H1 (cell line): Measurements from ENCODE around the gene SPARCL1. TPM values are rescaled to one million over a fixed set of nuclear protein-coding genes. Genes with fewer than 3 reads are reported as not detected.

ENCODE experiments used
- CTCF ChIA-PET: fragments of 300-600 bp; sonication (Branson Sonifier 250); formaldehyde crosslinking; loops from one replicate; lab custom pipeline; 2021; ENCODE audit not compliant: partially characterized antibody; lab: Charles Lee
- POLR2A ChIA-PET: fragments of 300-600 bp; sonication (Branson Sonifier 250); formaldehyde crosslinking; loops from one replicate; lab custom pipeline; 2021; ENCODE audit warnings: inconsistent platforms; ENCODE audit not compliant: partially characterized antibody; lab: Charles Lee
- DNase-seq, 2 experiments: peaks; one replicate each; pipeline versions ENCODE4 v3.0.0 to v3.0.0-alpha.2; 2010 to 2022; ENCODE audit warnings: low spot score in 2 of 2, low read depth in 1 of 2, mixed read lengths in 1 of 2
- FAIRE-seq: peaks from 2 replicates; lab custom pipeline; 2011; peaks lifted over from hg19 to GRCh38; lab: Jason Lieb, UNC
- H2AFZ ChIP-seq: 2 replicates; pipeline ENCODE4 v1.8.1; 2012; ENCODE audit warnings: low read length, inconsistent platforms
- H2AK5ac ChIP-seq: 2 replicates; pipeline ENCODE4 v1.6.1; 2013; ENCODE audit warnings: low read depth, low read length
- H2BK120ac ChIP-seq: replicated peaks from 2 replicates; pipeline ENCODE3; 2013; ENCODE audit warnings: low read depth, low read length, inconsistent platforms
- H2BK12ac ChIP-seq: 2 replicates; pipeline ENCODE4 v1.6.1; 2013; ENCODE audit warnings: low read depth, low read length
- H2BK15ac ChIP-seq: 2 replicates; pipeline ENCODE4 v1.6.1; 2013; ENCODE audit warnings: low read length
- H2BK20ac ChIP-seq: 2 replicates; pipeline ENCODE4 v1.6.1; 2013; ENCODE audit warnings: low read length
- H2BK5ac ChIP-seq: 2 replicates; pipeline ENCODE4 v1.6.1; 2013; ENCODE audit warnings: low read depth, low read length
- H3K14ac ChIP-seq: 2 replicates; pipeline ENCODE4 v1.6.1; 2013; ENCODE audit warnings: inconsistent platforms; ENCODE audit not compliant: insufficient read length
- H3K18ac ChIP-seq: 2 replicates; pipeline ENCODE4 v1.6.1; 2013; ENCODE audit warnings: low read length; ENCODE audit errors: extremely low read depth
- H3K23ac ChIP-seq: 2 replicates; pipeline ENCODE4 v1.6.1; 2013; ENCODE audit warnings: inconsistent platforms; ENCODE audit not compliant: insufficient read length
- H3K23me2 ChIP-seq: 2 replicates; pipeline ENCODE4 v1.6.1; 2013; ENCODE audit warnings: low read depth, low read length
- H3K27ac ChIP-seq: 2 replicates; pipeline ENCODE4 v1.6.1; 2011; ENCODE audit warnings: low read depth, low read length, inconsistent platforms
- H3K27me3 ChIP-seq, 4 experiments: replicated peaks in 1 of 4; 1 replicate in 1 of 4; 2 replicates in 3 of 4; pipeline versions ENCODE4 v1.6.1 to v1.8.1; 2011 to 2013; ENCODE audit warnings: low read length in 3 of 4, mild to moderate bottlenecking in 3 of 4, inconsistent platforms in 2 of 4, mixed read lengths in 2 of 4, moderate library complexity in 1 of 4; ENCODE audit not compliant: control insufficient read depth in 3 of 4, insufficient read depth in 3 of 4; ENCODE audit errors: extremely low read depth in 1 of 4
- H3K36me3 ChIP-seq, 4 experiments: 2 replicates each; pipeline versions ENCODE4 v1.6.1 to v1.8.1; 2011 to 2013; ENCODE audit warnings: mild to moderate bottlenecking in 4 of 4, low read length in 3 of 4, moderate library complexity in 2 of 4, control low read depth in 1 of 4, inconsistent platforms in 1 of 4; ENCODE audit not compliant: insufficient read depth in 4 of 4, control insufficient read depth in 2 of 4
- H3K4ac ChIP-seq: replicated peaks from 2 replicates; pipeline ENCODE3; 2013; ENCODE audit warnings: low read length, low read depth, mixed read lengths, inconsistent platforms; ENCODE audit not compliant: insufficient read length
- H3K4me1 ChIP-seq, 4 experiments: replicated peaks in 1 of 4; 1 replicate in 1 of 4; 2 replicates in 3 of 4; pipeline versions ENCODE4 v1.6.1 to v1.8.1; 2011 to 2013; ENCODE audit warnings: low read length in 3 of 4, inconsistent platforms in 2 of 4, mixed read lengths in 1 of 4; ENCODE audit not compliant: insufficient read depth in 4 of 4, control insufficient read depth in 3 of 4
- H3K4me2 ChIP-seq, 2 experiments: 2 replicates each; pipeline versions ENCODE4 v1.6.1 to v1.8.1; 2011 to 2013; ENCODE audit warnings: low read depth in 2 of 2, low read length in 2 of 2, control low read depth in 1 of 2, inconsistent platforms in 1 of 2, mild to moderate bottlenecking in 1 of 2; ENCODE audit not compliant: insufficient read depth in 1 of 2
- H3K4me3 ChIP-seq, 4 experiments: fragments of 200-600, 300-600 bp in 1 of 4; sonication (generic), shearing (Covaris generic), sonication (Bioruptor Twin) in 1 of 4; 2 replicates each; pipeline versions ENCODE4 v1.5.1 to v1.8.1; 2011 to 2016; ENCODE audit warnings: low read length in 4 of 4, low read depth in 3 of 4, control low read depth in 2 of 4, inconsistent platforms in 2 of 4, mild to moderate bottlenecking in 2 of 4, mixed read lengths in 1 of 4, moderate library complexity in 1 of 4; ENCODE audit not compliant: insufficient read depth in 2 of 4; ENCODE audit errors: extremely low read depth in 1 of 4
- H3K56ac ChIP-seq: replicated peaks from 2 replicates; pipeline ENCODE3; 2013; ENCODE audit warnings: low read depth, mild to moderate bottlenecking, mixed read lengths, low read length, inconsistent platforms; ENCODE audit not compliant: insufficient read length
- H3K79me1 ChIP-seq: 2 replicates; pipeline ENCODE4 v1.6.1; 2013; ENCODE audit warnings: low read depth, low read length, control low read depth
- H3K79me2 ChIP-seq, 2 experiments: 2 replicates each; pipeline versions ENCODE4 v1.6.1 to v1.8.1; 2012 to 2013; ENCODE audit warnings: low read length in 2 of 2, mild to moderate bottlenecking in 2 of 2, inconsistent platforms in 1 of 2; ENCODE audit not compliant: insufficient read depth in 2 of 2, control insufficient read depth in 1 of 2
- H3K9ac ChIP-seq, 4 experiments: replicated peaks in 1 of 4; 1 replicate in 1 of 4; 2 replicates in 3 of 4; pipeline versions ENCODE4 v1.6.1 to v1.8.1; 2011 to 2013; ENCODE audit warnings: low read depth in 3 of 4, low read length in 3 of 4, control low read depth in 2 of 4, mild to moderate bottlenecking in 2 of 4, moderate library complexity in 2 of 4, inconsistent platforms in 1 of 4; ENCODE audit errors: extremely low read depth in 1 of 4
- H3K9me3 ChIP-seq, 2 experiments: 2 replicates each; pipeline versions ENCODE4 v1.6.1 to v1.8.1; 2012 to 2013; ENCODE audit warnings: mild to moderate bottlenecking in 2 of 2, moderate library complexity in 2 of 2, control low read depth in 1 of 2, inconsistent platforms in 1 of 2, low read depth in 1 of 2, low read length in 1 of 2, mixed read lengths in 1 of 2; ENCODE audit not compliant: insufficient read depth in 2 of 2
- H4K20me1 ChIP-seq, 2 experiments: replicated peaks in 1 of 2; 2 replicates each; pipeline versions ENCODE3 to v1.8.1; 2011 to 2013; ENCODE audit warnings: inconsistent platforms in 2 of 2, low read length in 2 of 2, mild to moderate bottlenecking in 1 of 2; ENCODE audit not compliant: insufficient read depth in 2 of 2, control insufficient read depth in 1 of 2
- H4K5ac ChIP-seq: 2 replicates; pipeline ENCODE4 v1.6.1; 2013; ENCODE audit warnings: low read length, low read depth, mixed read lengths, inconsistent platforms; ENCODE audit not compliant: insufficient read length
- H4K8ac ChIP-seq: 2 replicates; pipeline ENCODE4 v1.8.0; 2013; ENCODE audit warnings: mild to moderate bottlenecking, moderate library complexity, low read length, inconsistent platforms; ENCODE audit not compliant: insufficient read depth; ENCODE audit errors: extremely low read depth
- H4K91ac ChIP-seq: replicated peaks from 2 replicates; pipeline ENCODE3; 2013; ENCODE audit warnings: low read length, mixed read lengths, inconsistent platforms; ENCODE audit not compliant: insufficient read length
- CEBPB ChIP-seq: IDR thresholded peaks from 2 replicates; pipeline ENCODE4 v1.6.1; 2012; ENCODE audit warnings: low read depth, low read length
- HDAC2 ChIP-seq, 2 experiments: fragments of 300-600 bp in 1 of 2; sonication (generic) in 1 of 2; IDR thresholded peaks; 2 replicates each; pipeline ENCODE4 v1.6.1; 2011 to 2012; ENCODE audit warnings: low read depth in 2 of 2, low read length in 2 of 2, mild to moderate bottlenecking in 2 of 2, moderate library complexity in 2 of 2, borderline replicate concordance in 1 of 2, inconsistent platforms in 1 of 2
- SP4 ChIP-seq: IDR thresholded peaks from 2 replicates; pipeline ENCODE4 v1.6.1; 2012; ENCODE audit warnings: low read length, inconsistent platforms
- SRF ChIP-seq: IDR thresholded peaks from 2 replicates; pipeline ENCODE4 v1.6.1; 2011; ENCODE audit warnings: mild to moderate bottlenecking, low read depth, low read length, moderate library complexity
- WGBS, 2 experiments: shearing (Covaris generic) in 1 of 2; methylation state at CpG; one replicate each; pipeline versions ENCODE4 v1.1.6 to v1.1.7; 2013 to 2015; ENCODE audit warnings: low lambda C conversion rate in 2 of 2, mixed read lengths in 2 of 2, inconsistent platforms in 1 of 2, low coverage in 1 of 2, missing lambda C conversion rate in 1 of 2; ENCODE audit not compliant: insufficient replicate concordance in 2 of 2, insufficient coverage in 1 of 2, insufficient read length in 1 of 2; ENCODE audit errors: extremely low coverage in 1 of 2, missing lambda C conversion rate in 1 of 2; 5-methylcytosine and 5-hydroxymethylcytosine counted together
- polyA plus RNA-seq, 7 experiments: library from polyadenylated mRNA; depleted of rRNA in 3 of 7; stranded (reverse) in 5 of 7; unstranded in 2 of 7; fragments of >200 nt in 5 of 7; fragments of 200-250 nt in 2 of 7; gene quantifications; 1 replicate in 5 of 7; 2 replicates in 1 of 7; 4 replicates in 1 of 7; pipeline versions ENCODE4 v1.2.1 to v1.2.3, GENCODE V29; 2011 to 2013; ENCODE audit warnings: missing spikeins in 2 of 7, mixed read lengths in 2 of 7
- total RNA-seq: library from RNA; stranded (reverse); fragmentation: NEBNext Ultra II Directional; extraction: Animal tissue kit (Norgen Biotek cat#: 25700); gene quantifications from 2 replicates; pipeline ENCODE4 v1.2.1, GENCODE V29; 2021

SPARCL1 gene
- total and polyA plus RNA-seq, 2 of the 8 experiments (the other 6 are each of a cell fraction or from before 2014, with no cell fraction given) = 0.48 to 0.51 TPM

DNA sequence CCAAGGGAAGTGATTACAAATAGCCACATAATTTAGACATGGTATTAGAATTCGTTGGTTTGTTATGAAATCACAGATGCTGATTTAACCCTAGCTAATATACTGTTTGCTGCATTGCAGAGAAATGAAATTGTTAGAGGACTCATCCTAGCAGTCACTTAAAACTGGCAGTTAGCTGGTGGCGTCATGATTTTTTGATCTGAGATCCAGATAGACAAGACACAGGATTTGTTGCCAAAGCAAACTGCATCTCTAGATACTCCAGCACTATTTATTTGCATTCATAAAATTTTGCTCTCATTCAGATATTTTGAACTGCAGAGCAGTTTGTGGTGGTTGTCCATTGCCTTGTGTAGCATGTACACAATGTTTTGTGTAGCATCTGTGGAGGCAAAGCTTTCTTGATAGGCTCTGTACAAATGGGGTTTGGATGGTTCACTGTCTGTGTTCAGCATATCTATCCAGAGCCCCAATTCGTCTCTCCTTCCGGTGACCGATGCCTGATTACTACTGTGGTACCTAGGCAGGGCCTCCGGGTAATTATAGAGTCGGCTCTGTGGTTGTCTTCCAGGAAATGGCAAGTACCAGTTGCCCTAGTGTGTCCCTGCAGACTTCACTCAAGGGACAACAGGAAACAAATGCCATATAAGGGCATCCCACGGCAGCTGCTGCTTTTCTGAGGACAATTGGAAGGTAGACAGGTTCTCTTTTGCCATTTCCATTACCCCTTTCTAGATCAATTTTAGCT, 30.1 kb upstream of the SPARCL1 start:
- Histone ChIP-seq H3K23ac (no peak overlapping the region), H4K8ac (peak overlapping the region; percentile 76; the same call in 1 of the 2 replicates), H2BK20ac (0 out of 2 replicates have a peak overlapping the region, but pooled peaks have one; percentile 6), H3K4ac (no peak overlapping the region), H4K5ac (no peak overlapping the region), H2AK5ac (no peak overlapping the region), H3K9ac (no peak overlapping the region), H3K4me2 (no peak overlapping the region), H3K56ac (no peak overlapping the region), H2BK5ac (no peak overlapping the region), H3K23me2 (no peaks in the 10 kb centered on the region), H3K18ac (no peak overlapping the region), H4K91ac (no peak overlapping the region), H3K27ac (no peak overlapping the region), H2AFZ (peak overlapping the region; percentile 22; the same call in 1 of the 2 replicates), H4K20me1 (no peaks in the 10 kb centered on the region), H3K79me1 (no peaks in the 10 kb centered on the region), H2BK120ac (no peak overlapping the region), H3K4me1 (no peaks in the 10 kb centered on the region; a peak in 1 of 7 replicates), H3K79me2 (no peaks in the 10 kb centered on the region), H3K9me3 (no peaks in the 10 kb centered on the region), H2BK12ac (no peak overlapping the region), H2BK15ac (no peak overlapping the region), H3K36me3 (no peaks in the 10 kb centered on the region), H3K14ac (no peak overlapping the region), H3K4me3 (no peak overlapping the region), H3K27me3 (no peaks in the 10 kb centered on the region)
- FAIRE-seq = peak; percentile 81
- ChIA-PET POLR2A (no interaction called here), CTCF (interaction anchor here (0.8 to 1.6 kb wide), 3 partner anchors 9 to 289 kb away, joined by 3 to 6 read pairs (median 3); no protein-coding TSS in a partner anchor)
- DNase-seq = peak in 1 of 2 experiments; percentile 49
- WGBS, 2 experiments = 78% methylated on average over 8 of the region's 8 CpGs; no CpG with 5 or more reads in 1 of the 2 experiments
- TF ChIP-seq SRF (peak; percentile 100), CEBPB (no peak), HDAC2 (IDR thresholded peaks at IDR 0.05; ENCODE audit: borderline replicate concordance in 1 of 2, low read depth in 2 of 2, low read length in 2 of 2) (no peak), SP4 (no peak)
